K562 (cell line): ENCODE results near the gene PTBP2. TPM values are rescaled to one million over a fixed set of nuclear protein-coding genes. Genes with fewer than 3 reads are reported as not detected.

ENCODE experiments used
- ATAC-seq: fragments of 200-7000 bp; cut with Tn5 transposase; 3 replicates; pipeline ENCODE4 v1.9.1; 2020; ENCODE audit warnings: moderate library complexity
- BruUV-seq: library from RNA; stranded (reverse); fragments of 400-500 nt; replicated peaks from 2 replicates; lab custom pipeline; 2021; lab: Mats Ljungman, UMichigan
- CTCF ChIA-PET: fragments of 300-600 bp; formaldehyde crosslinking; extraction: SDS; loops from one replicate; lab custom pipeline; 2021; ENCODE audit warnings: low intra/inter-chr PET ratio; lab: Yijun Ruan, JAX
- POLR2A ChIA-PET: fragments of 300-600, 350-650 bp; sonication (Branson Sonifier 250); formaldehyde crosslinking; extraction: SDS; loops from one replicate; lab custom pipeline; 2021; ENCODE audit warnings: antibody characterized with exemption, inconsistent platforms; lab: Yijun Ruan, JAX
- DNase-seq, 4 experiments: peaks; one replicate each; pipeline versions ENCODE4 v3.0.0 to v3.0.0-alpha.2; 2011 to 2018; ENCODE audit warnings: low spot score in 3 of 4, mixed read lengths in 3 of 4; ENCODE audit errors: extremely low read depth in 1 of 4
- FAIRE-seq: peaks from 2 replicates; lab custom pipeline; 2011; peaks lifted over from hg19 to GRCh38; lab: Jason Lieb, UNC
- H2AFZ ChIP-seq: 2 replicates; pipeline ENCODE4 v1.6.0; 2011; ENCODE audit warnings: low read depth, low read length, control low read depth, inconsistent platforms
- H3K27ac ChIP-seq: fragments of 200-600 bp; 3 replicates; pipeline ENCODE4 v1.8.0; 2011; ENCODE audit warnings: low read depth, mild to moderate bottlenecking, control low read depth, inconsistent platforms, low read length, moderate library complexity, mixed read lengths; ENCODE audit errors: extremely low read depth
- H3K27me3 ChIP-seq, 2 experiments: fragments of 300-600 bp in 1 of 2; 2 replicates in 1 of 2; 3 replicates in 1 of 2; pipeline versions ENCODE4 v1.6.0 to v1.8.0; 2011; ENCODE audit warnings: inconsistent platforms in 2 of 2, low read length in 2 of 2, mild to moderate bottlenecking in 1 of 2, mixed read lengths in 1 of 2, moderate library complexity in 1 of 2; ENCODE audit not compliant: control insufficient read depth in 2 of 2, insufficient read depth in 2 of 2
- H3K36me3 ChIP-seq: fragments of 300-600 bp; 3 replicates; pipeline ENCODE4 v1.8.0; 2011; ENCODE audit warnings: mild to moderate bottlenecking, low read length, inconsistent platforms; ENCODE audit not compliant: control insufficient read depth, insufficient read depth
- H3K4me1 ChIP-seq, 2 experiments: fragments of 200-600 bp in 1 of 2; replicated peaks in 1 of 2; 2 replicates in 1 of 2; 3 replicates in 1 of 2; pipeline versions ENCODE4 v1.5.1 to v1.8.0; 2011; ENCODE audit warnings: inconsistent platforms in 2 of 2, low read length in 2 of 2, mild to moderate bottlenecking in 1 of 2, mixed read lengths in 1 of 2, moderate library complexity in 1 of 2; ENCODE audit not compliant: control insufficient read depth in 2 of 2, insufficient read depth in 2 of 2
- H3K4me2 ChIP-seq: 2 replicates; pipeline ENCODE4 v1.6.1; 2011; ENCODE audit warnings: low read length, control low read depth, inconsistent platforms, mixed read lengths; ENCODE audit not compliant: insufficient read depth
- H3K4me3 ChIP-seq: fragments of 200-600 bp; sonication (generic), shearing (Covaris generic); 2 replicates; pipeline ENCODE4 v1.5.1; 2016; ENCODE audit warnings: control low read depth, inconsistent platforms
- H3K79me2 ChIP-seq: fragments of 200-600 bp; 3 replicates; pipeline ENCODE4 v1.8.0; 2011; ENCODE audit warnings: low read length, inconsistent platforms; ENCODE audit not compliant: control insufficient read depth, insufficient read depth
- H3K9ac ChIP-seq, 2 experiments: 2 replicates each; pipeline versions ENCODE4 v1.6.0 to v1.6.1; 2011; ENCODE audit warnings: low read depth in 2 of 2, low read length in 2 of 2, control low read depth in 1 of 2, inconsistent platforms in 1 of 2, mild to moderate bottlenecking in 1 of 2, mixed read lengths in 1 of 2; ENCODE audit not compliant: insufficient read depth in 1 of 2
- H3K9me1 ChIP-seq: one replicate; pipeline ENCODE4 v1.6.0; 2011; ENCODE audit warnings: inconsistent platforms, mild to moderate bottlenecking, low read length, moderate library complexity; ENCODE audit not compliant: control insufficient read depth, insufficient read depth
- H3K9me3 ChIP-seq: replicated peaks from 2 replicates; pipeline ENCODE4 v1.5.1; 2011; ENCODE audit warnings: low read depth, low read length, inconsistent platforms; ENCODE audit not compliant: control insufficient read depth, insufficient read depth
- H4K20me1 ChIP-seq: replicated peaks from 2 replicates; pipeline ENCODE4 v1.6.1; 2011; ENCODE audit warnings: low read length, inconsistent platforms, mixed read lengths; ENCODE audit not compliant: control insufficient read depth, insufficient read depth
- BCLAF1 ChIP-seq, 2 experiments: fragments of 450-650 bp in 1 of 2; IDR thresholded peaks; 2 replicates each; pipeline ENCODE4 v1.6.1; 2011 to 2017; ENCODE audit warnings: low read depth in 2 of 2, antibody characterized with exemption in 1 of 2, borderline replicate concordance in 1 of 2, low read length in 1 of 2, mild to moderate bottlenecking in 1 of 2, mixed read lengths in 1 of 2; ENCODE audit not compliant: control insufficient read depth in 1 of 2
- COPS2 ChIP-seq: fragments of 450-650 bp; conservative IDR thresholded peaks from 2 replicates; pipeline ENCODE4 v1.6.1; 2016; ENCODE audit warnings: mild to moderate bottlenecking, moderate library complexity
- ELF1 ChIP-seq: fragments of 200-800 bp; sonication (Bioruptor generic); IDR thresholded peaks from 2 replicates; pipeline ENCODE4 v1.6.1; 2016; ENCODE audit warnings: missing genetic modification characterization, missing compliant biosample characterization
- NR2C2 ChIP-seq, 2 experiments: fragments of 200-800 bp in 1 of 2; sonication (Bioruptor generic) in 1 of 2; sonication (generic) in 1 of 2; formaldehyde crosslinking in 1 of 2; IDR thresholded peaks; 2 replicates each; pipeline versions ENCODE4 v1.6.1 to v1.8.0; 2016 to 2022; ENCODE audit warnings: mild to moderate bottlenecking in 1 of 2, missing compliant biosample characterization in 1 of 2, missing genetic modification characterization in 1 of 2, missing genetic modification reagents in 1 of 2
- SIRT6 ChIP-seq: IDR thresholded peaks from one replicate; pipeline ENCODE4 v1.6.1; 2012; ENCODE audit warnings: low read depth, mild to moderate bottlenecking, control low read depth, inconsistent platforms, low read length, moderate library complexity
- SMAD1 ChIP-seq: fragments of 150-350 bp; IDR thresholded peaks from 2 replicates; pipeline ENCODE4 v1.6.1; 2014; ENCODE audit warnings: low read length, low read depth; ENCODE audit not compliant: partially characterized antibody
- TBL1XR1 ChIP-seq, 2 experiments: IDR thresholded peaks; 2 replicates each; pipeline ENCODE4 v1.6.1; 2012; ENCODE audit warnings: improper control_type of control experiment in 2 of 2, low read length in 2 of 2, mild to moderate bottlenecking in 1 of 2
- TEAD2 ChIP-seq: fragments of 450-650 bp; IDR thresholded peaks from 2 replicates; pipeline ENCODE4 v1.6.1; 2016; ENCODE audit warnings: missing genetic modification characterization, control low read depth, missing compliant biosample characterization
- ZNF79 ChIP-seq: fragments of 250-450 bp; sonication (Bioruptor Pico); IDR thresholded peaks from 2 replicates; pipeline ENCODE4 v1.4.0; 2020; ENCODE audit warnings: low read depth, mild to moderate bottlenecking, moderate library complexity
- ZNF830 ChIP-seq: fragments of 250-450 bp; sonication (Bioruptor Pico); IDR thresholded peaks from 2 replicates; pipeline ENCODE4 v1.5.0; 2021; ENCODE audit warnings: mild to moderate bottlenecking
- WGBS: fragments of 100-300 bp; shearing (Covaris generic); methylation state at CpG from one replicate; pipeline ENCODE4 v1.1.6; 2016; ENCODE audit warnings: low coverage, mixed read lengths; ENCODE audit not compliant: insufficient coverage; ENCODE audit errors: missing lambda C conversion rate; 5-methylcytosine and 5-hydroxymethylcytosine counted together
- in situ Hi-C: fragments of 300-500 bp; cut with MboI; formaldehyde crosslinking; loops from 4 replicates; pipeline ENCODE4 v1.15.0; 2018; ENCODE audit warnings: inconsistent platforms, mixed read lengths
- intact Hi-C: fragments of 100-400 bp; cut with micrococcal nuclease; formaldehyde crosslinking; loops from 2 replicates; pipeline ENCODE4 v1.14.2; 2022
- polyA plus RNA-seq, 8 experiments: library from polyadenylated mRNA; depleted of rRNA in 4 of 8; stranded (reverse) in 5 of 8; unstranded in 3 of 8; fragments of >200 nt; fragmentation: Nextera tagmentation in 2 of 8; fragmentation: Illumina TruSeq in 1 of 8; extraction: Ambion mirVana in 2 of 8; extraction: Trizol in 1 of 8; gene quantifications; 2 replicates each; pipeline versions ENCODE4 v1.2.1 to v1.2.3, GENCODE V29; 2011 to 2014; ENCODE audit warnings: inconsistent platforms in 1 of 8, missing spikeins in 1 of 8
- total RNA-seq, 7 experiments: library from RNA; depleted of rRNA in 6 of 7; stranded (reverse); fragments of >200 nt in 6 of 7; fragmentation: Illumina TruSeq in 2 of 7; extraction: Trizol in 2 of 7; gene quantifications; 2 replicates each; pipeline versions ENCODE4 v1.2.1 to v1.2.3, GENCODE V29; 2011 to 2021; ENCODE audit warnings: low replicate concordance in 1 of 7

PTBP2 gene
- total and polyA plus RNA-seq, 9 of the 15 experiments (the other 6 are each of a cell fraction or from before 2014, with no cell fraction given) = 9.8 to 30.6 (median 19.0) TPM

- TF ChIP-seq BCLAF1 (IDR thresholded peaks at IDR 0.05; ENCODE audit: borderline replicate concordance in 1 of 2, control insufficient read depth in 1 of 2, low read depth in 2 of 2, low read length in 1 of 2) = no peak
Measured at GRCh38 chr1:96782856-96783255, 61.3 kb downstream of the PTBP2 start (continued).

- Histone ChIP-seq H3K4me3 (no peak overlapping the region), H3K4me2 (no peak overlapping the region), H3K9me3 (no peaks in the 10 kb centered on the region), H3K9ac (no peak overlapping the region), H3K79me2 (no peaks in the 10 kb centered on the region), H2AFZ (no peak overlapping the region), H3K36me3 (peaks cover 65% of the 10 kb centered on the region), H3K27me3 (no peaks in the 10 kb centered on the region), H3K27ac (no peak overlapping the region), H4K20me1 (no peaks in the 10 kb centered on the region), H3K4me1 (no peaks in the 10 kb centered on the region), H3K9me1 (no peaks in the 10 kb centered on the region)
- no peak for DNase-seq
- POLR2A ChIA-PET = interaction anchor here (0.5 kb wide), 1 partner anchor 1367 kb away, joined by 4 read pairs; no protein-coding TSS in a partner anchor
- in situ Hi-C loops = no loop called here
- 96% methylated on average over 2 of the region's 2 CpGs for WGBS
- BruUV-seq = no TSS peak
- CTCF ChIA-PET = interaction anchor here (0.7 kb wide), 1 partner anchor 241 kb away, joined by 4 read pairs; no protein-coding TSS in a partner anchor
- intact Hi-C loops = no loop called here
- TF ChIP-seq TEAD2 (tag) (no peak), ELF1 (tag) (no peak), SMAD1 (no peak), ZNF79 (CRISPR knock-in tag) (no peak), ZNF830 (no peak), COPS2 (no peak), NR2C2 (CRISPR knock-in tag; IDR thresholded peaks at IDR 0.05) (no peak), NR2C2 (tag; IDR thresholded peaks at IDR 0.05) (no peak), SIRT6 (no peak), TBL1XR1 (IDR thresholded peaks at IDR 0.05; ENCODE audit: low read length in 2 of 2) (no peak)
- TF ChIP-seq, all 486 proteins: peak for 0
- FAIRE-seq (no peak), ATAC-seq (no peak)
Measured at GRCh38 chr1:96790599-96790998, 69.0 kb downstream of the PTBP2 start.
